Glomerular endothelial cell (primary cell): Measurements from ENCODE around the gene HIP1. TPM values are rescaled to one million over a fixed set of nuclear protein-coding genes. Genes with fewer than 3 reads are reported as not detected.
"Not testable (repeated sequence)": the region's sequence is repeated elsewhere in the genome, so short reads cannot be mapped to it uniquely, and the experiment has no call there.

Experiments
- DNase-seq: peaks from one replicate; pipeline ENCODE4 v3.0.0-alpha.2; 2011; ENCODE audit warnings: low read depth, low spot score; ENCODE audit errors: extremely low read depth
- total RNA-seq: library from RNA; depleted of rRNA; stranded (reverse); fragments of >200 nt; gene quantifications from 2 replicates; pipeline ENCODE4 v1.2.3, GENCODE V29; 2015

HIP1 gene
- total RNA-seq, 1 donor from 2014 or later: 35.5 TPM

DNA sequence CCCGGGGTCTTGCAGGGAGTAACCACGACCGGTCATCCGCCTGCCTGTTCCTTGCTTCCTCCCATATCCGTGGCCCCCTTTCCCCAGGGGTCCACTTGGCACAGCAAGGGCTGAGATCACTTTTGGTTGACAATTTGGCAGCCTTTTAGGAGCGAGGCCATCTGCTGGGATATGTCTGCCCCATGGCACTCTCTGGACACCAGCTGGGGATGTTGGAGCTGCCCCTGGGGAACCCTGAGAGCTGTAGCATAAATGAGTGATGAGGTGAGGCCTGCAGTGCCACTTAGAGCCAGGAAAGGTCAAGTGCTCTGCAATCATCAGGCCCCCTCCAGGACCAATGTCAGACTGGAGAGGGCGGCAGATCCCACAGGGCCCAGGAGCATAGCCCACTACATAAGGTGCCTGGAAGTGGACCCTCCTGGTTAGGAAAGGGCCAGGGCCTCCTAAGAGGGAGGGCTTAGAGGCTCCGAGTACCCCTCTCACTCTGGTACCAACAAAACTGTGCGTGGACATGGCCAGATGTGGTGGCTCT lies 92.1 kb downstream of the HIP1 start:
- no peak for DNase-seq

DNA sequence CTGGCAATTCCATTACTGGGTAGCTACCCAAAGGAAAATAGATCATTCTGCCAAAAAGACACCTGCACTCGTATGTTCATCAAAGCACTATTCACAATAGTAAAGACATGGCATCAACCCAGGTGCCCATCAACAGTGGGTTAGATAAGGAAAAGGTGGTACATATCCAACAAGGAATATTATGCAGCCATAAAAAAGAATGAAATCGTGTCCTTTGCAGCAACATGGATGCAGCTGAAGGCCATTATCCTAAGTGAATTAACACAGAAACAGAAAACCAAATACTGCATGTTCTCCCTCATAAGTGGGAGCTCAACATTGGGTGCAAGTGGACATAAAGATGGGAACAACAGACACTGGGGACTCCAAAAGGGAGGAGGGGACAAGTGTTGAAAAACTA lies 93.2 kb downstream of the HIP1 start:
- no peak for DNase-seq

DNA sequence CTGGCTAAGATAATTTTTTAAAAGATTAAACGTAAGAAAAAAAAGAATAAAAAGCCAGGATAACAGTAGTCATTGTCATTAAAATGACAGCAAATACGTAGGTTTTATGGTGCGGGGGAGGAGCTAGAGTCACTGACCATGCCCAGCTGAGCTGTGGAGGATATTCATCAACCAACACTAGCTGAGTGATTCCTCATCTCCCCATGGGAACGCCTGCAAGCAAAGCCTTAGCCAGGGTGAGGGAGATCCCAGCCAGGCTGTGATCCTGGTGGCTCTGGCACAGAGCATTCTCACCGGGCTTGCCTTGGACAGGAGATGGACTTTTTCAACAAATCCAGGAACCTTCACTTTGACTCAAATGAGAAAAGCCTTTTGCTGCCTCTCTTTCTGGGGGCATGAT lies 94.2 kb downstream of the HIP1 start:
- no peak for DNase-seq

DNA sequence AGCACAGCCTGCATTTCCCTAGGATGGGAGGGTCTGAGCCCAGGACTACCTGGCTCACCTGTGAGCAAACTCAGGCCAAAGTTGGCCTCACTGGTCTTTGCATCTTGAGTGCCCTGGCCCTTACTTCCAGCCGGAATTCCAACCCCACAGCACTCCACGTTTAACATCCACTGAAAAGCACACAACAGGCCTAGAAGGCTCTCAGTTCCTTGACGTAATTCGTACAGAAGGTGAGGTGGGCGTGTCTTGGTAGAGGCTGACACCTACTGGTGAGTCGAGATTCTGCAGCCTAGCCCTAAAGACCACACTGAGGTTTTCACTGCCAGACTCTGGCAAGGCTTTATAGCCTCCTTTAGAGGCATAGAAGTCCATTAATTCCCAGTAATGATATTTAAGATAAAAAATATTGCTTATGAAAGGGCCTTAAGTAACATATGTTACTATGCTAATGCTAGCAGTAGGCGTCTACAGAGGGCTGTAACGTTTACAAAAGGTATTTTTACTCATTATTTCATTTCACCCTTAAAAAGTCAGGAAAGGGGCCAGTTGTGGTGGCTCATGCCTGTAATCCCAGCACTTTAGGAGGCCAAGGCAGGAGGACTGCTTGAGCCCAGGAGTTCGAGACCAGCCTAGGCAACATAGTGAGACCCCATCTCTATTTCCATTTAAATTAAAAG lies 95.8 kb downstream of the HIP1 start:
- DNase-seq: peak; percentile 63

DNA sequence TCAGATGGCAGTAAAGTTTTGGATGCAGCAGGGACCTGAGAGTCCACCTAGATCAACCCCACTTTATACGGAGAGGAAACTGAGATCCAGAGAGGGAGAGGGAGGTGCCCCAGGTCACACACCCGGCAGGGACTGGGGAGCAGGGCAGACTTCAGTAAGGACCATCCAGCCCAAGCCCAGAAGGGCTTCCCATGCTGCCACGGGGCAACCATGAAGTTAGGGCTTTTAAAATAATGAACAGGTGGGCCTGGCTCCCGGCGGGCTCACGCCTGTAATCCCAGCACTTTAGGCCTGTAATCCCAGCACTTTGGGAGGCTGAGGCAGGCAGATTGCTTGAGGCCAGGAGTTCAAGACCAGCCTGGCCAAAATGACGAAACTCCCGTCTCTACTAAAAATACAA lies 98.5 kb downstream of the HIP1 start:
- DNase-seq: no peak

DNA sequence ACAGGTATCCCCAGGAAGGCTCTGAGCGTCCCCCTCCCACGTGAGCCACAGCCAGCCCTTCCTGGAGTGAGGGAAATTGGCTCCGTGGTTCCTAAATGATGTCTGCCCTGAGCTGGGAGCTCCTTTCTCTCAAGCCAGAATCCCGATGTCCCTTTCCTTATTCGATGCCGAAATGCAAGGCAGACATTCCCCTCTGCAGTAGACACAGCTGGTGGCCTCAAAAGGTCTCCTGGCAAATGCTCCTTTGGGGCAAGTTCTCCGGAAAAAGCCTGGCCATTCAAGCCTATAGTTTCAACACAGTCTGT lies 98.9 kb downstream of the HIP1 start:
- DNase-seq: no peak

DNA sequence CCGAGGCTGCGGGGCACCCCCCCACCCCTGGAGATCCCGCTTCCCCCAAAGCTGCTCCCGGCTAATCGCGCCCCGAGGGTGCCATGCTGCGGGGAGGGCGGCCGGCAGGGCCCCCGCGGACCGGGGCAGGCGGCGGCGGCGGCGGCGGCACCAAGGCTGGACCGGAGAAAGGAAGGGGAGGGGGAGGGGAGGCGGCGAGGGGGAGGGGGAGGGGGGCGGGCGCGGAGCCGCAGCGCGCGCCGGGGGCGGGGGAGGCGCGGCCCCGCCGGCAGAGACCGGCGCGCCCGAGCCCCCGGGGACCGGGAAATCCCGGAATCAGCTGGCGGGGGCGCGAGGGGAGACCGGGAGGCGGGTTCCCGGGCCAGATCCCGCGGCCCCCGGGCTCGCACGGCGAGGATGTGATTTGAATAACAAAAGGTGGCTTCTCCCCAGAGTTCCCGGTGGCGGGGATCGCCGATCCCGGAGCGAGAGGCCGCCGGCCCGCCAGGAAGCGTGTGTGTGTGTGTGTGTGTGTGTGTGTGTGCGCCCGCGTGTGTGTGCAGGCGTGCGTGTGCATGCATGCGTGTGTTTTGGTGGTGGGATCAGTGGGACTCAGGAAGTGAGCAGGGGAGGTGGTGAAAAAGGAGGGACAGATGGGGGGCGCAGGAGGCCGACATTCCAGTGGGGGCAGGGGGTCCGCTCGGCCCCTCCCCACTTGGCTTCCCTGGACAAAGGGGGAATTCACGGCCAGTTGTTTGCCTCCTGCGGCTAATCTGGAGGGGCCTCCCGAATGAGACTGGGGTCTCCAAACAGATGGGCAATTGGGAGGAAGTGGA lies 99.5 kb downstream of the HIP1 start:
- DNase-seq: no peak

DNA sequence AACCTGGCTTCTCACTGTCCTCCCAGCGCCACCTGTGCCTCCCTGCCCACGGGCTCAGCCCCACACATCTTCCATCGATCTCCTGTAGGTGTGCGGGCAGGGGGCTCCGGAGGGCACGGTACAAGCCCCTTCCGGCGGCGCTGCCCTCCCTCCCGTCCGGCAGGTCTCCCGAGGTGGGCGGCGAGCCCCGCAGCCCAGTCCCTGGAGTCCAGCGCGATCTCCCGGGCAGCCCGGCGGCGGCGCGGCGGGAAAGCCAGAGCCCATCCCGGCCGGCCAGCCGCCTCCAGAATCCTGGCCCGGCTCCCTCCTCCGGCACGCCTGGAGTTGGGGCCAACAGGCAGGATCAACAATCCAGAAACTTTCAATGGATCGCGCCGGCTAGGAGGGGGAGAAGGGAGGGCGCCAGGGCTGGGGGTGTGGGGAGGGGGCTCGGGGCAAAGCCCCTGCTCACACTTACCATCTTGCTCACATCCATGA lies 100.1 kb downstream of the HIP1 start:
- DNase-seq: no peak

DNA sequence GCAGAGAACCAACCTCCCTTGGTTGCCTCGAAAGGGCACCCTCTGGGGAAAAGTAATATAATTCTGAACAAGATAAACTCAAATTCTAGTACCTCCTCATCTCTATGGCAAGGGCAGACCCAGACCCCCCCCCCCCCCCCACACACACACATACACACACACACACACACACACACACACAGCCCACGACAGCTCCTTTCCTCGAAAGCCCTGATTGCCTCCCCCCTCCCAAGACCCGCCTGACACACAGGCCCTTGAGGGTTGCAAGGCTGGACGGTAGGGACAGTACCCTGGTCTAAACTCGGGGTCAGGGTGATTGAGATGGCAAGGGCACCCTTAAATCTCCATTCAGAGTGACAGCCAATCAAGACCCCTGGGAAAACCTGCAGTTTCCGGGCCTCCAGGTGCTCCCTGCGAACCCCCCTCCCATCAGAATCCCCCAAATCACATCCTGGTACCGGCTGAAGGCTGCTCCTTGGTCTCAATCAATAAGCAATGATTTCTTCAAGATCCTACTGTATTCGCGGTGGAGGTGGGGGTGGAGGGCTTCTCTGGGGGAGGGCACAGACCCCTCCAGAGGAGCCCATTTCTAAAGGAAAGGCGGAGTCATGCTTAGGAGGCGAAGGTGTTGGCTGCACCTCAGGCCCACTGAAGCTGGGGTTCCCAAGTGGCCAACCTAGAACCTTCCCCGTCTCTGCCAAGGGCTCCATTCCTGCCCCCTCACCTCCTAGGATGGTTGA lies 100.7 kb downstream of the HIP1 start:
- DNase-seq: no peak

DNA sequence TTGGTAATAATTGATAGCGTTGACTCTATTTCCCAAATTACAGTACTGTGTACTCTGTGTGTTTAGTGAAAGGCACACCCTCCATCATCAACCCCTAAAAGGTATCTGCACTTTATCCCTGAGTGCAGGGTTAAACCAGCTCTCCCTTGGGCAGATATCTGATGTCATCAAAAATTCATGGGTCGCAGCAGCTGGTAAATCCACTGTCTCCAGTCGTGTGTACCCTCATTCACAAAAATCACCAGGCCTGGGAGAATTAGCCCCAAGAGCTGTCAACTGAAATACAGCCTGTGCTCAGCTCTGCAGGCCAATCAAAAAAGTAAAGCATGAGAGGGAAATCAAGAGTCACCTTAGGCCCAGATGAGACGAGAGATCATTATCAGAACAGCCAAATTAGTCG lies 103.7 kb downstream of the HIP1 start:
- DNase-seq: no peak

DNA sequence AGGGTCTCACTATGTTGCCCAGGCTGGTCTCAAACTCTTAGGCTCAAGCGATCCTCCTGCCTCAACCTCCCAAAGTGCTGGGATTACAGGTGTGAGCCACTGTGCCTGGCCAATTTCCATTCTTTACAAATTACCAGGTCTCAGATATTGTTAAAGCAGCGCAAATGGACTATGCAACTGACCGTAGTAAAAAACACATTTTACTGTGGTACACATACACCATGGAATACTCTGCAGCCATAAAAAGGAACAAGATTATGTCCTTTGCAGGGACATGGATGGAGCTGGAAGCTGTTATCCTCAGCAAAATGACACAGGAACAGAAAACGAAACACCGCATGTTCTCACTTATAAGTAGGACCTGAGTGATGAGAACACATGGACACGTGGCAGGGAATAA lies 106.2 kb downstream of the HIP1 start:
- not testable (repeated sequence) for DNase-seq

DNA sequence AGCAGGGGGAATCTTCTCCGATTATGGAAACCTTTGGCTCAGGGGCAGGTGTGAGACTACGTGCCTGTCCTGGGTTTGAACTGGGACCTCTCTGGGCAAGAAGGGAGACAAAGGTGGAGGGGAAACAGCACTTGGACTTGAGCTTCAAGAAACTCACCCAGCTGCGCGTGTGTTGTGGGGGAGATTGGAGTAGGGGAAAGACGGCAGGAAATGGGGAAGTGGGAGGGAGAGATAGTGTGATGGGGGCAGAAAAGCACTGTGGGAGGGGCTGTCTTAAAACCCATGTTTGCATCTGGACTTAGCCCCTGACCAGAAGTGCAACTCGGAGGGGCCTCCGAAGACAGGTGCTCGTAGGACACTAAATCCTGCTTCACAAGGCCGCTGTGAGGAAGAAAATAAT lies 107.0 kb downstream of the HIP1 start:
- no peak for DNase-seq

DNA sequence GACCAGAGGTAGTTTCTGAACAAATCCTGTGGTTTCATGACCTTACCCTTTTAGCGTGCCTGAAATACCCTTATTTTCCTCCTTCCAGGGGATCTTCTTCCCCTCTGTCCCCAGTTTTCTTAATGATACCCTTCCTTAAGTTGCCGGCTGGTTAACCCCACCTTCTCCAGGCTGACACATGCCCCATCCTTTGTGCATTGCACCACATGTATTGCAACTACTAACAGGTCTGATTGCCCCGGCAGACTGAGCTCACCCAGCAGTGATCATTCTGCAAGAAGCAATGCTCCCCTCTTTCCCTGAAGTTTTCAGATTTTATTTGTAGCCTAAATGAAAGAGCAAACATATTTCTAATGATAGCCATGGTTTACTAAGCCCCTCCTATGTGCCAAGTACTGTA lies 108.2 kb downstream of the HIP1 start:
- DNase-seq: no peak

DNA sequence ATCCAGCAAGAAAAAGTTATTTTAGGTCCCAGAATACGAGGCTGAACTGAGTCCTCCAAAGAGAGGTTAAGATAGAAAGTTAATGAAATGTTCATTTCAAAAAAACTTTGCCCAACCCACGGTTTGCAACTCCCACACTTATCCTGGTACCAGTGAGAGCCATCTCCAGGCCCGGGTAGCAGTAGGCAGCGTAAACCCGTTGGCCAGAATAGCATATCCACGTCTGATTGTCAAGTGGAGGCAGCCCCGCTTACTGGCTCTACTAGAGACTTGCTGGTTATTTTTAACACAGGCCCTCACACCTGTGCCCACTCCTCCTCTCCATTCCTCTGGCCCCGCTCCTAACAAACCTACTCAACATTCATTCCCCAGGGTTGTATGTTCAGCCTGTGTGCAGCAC lies 109.7 kb downstream of the HIP1 start:
- DNase-seq: no peak

DNA sequence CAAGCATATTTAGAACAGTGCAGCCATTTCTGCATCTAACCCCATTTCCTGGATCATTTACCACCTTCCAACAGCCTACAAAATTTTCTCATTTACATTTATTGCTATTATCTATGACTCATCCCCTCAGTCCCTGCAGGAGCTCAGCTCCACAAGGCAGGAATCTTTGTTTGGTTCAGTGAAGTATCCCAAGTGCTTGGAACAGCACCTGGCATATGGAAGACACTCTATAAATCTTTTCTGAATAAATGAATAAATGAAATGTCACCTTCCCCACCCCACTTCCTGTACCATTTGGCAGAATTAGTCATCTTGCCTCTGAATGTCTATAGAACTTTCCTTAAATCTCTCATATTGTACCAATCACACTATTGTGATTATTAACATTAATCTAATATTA lies 110.7 kb downstream of the HIP1 start:
- DNase-seq: no peak

DNA sequence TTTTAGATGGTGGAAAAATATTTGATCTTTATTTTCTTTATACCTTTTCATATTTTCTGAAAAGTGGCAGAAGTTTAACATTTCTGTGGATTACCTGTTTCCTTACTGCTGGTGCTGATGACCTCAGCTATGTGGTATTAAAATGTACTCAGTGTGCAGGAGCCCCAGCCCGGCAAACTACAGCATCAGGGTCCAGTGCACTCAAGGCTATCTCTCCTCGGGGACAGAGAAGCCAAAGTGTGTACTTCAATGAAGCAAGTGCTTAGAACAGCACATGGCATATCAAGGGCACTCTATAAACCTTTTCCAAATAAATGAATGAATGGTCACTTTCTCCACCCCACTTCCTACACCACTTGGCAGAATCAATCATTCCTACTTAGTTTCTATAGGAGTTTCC lies 111.8 kb downstream of the HIP1 start:
- no peak for DNase-seq

DNA sequence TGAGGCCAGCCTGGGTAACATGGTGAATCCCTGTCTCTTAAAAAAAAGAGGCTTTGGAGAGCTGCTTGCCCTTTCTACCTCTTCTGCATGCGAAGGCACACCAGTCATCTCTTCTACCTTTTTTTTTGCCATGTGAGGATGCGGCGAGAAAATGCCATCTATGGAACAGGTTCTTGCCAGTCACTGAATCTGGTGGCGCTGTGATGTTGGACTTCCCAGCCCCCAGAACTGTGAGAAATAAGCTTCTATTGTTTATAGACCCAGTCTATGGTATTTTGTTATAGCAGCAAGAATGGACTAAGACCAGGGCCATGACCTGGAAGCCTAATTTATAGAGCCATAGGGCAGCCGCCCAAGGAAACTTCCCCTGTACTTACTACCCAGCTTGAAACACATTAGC lies 112.9 kb downstream of the HIP1 start:
- no peak for DNase-seq

DNA sequence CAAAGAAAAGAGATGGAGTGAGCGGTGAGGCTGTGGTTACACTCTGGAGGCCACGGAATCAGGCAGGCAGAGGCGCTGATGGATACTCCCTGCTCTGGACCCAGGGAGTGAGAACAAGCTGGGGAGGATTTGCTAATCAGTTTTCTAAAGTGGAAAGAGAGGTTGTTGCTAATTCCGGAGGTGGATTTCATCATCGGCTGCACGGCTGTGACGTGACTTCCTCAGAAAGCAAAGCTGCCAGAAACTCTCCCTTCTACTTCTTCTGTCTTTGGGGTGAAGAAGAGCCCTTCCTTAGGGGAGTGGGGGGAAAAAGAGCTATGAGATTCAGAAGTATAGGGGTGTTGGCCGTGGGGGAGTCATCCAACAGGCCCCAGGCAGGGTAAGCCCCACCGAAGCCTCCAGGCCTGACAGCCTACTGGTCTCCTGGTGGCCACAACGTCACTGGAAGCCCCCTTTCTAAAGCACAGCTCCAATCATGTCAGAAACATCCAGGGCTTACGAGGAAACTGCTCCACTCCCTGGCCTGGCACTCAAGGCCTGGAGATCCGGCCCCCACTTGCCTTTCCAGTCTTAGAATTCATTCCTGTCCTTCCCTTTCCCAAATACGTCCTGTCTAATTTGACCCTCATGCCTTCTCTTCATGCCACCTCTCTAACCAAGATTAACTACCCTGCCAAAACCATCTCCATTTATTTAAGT lies 114.5 kb downstream of the HIP1 start:
- no peak for DNase-seq

DNA sequence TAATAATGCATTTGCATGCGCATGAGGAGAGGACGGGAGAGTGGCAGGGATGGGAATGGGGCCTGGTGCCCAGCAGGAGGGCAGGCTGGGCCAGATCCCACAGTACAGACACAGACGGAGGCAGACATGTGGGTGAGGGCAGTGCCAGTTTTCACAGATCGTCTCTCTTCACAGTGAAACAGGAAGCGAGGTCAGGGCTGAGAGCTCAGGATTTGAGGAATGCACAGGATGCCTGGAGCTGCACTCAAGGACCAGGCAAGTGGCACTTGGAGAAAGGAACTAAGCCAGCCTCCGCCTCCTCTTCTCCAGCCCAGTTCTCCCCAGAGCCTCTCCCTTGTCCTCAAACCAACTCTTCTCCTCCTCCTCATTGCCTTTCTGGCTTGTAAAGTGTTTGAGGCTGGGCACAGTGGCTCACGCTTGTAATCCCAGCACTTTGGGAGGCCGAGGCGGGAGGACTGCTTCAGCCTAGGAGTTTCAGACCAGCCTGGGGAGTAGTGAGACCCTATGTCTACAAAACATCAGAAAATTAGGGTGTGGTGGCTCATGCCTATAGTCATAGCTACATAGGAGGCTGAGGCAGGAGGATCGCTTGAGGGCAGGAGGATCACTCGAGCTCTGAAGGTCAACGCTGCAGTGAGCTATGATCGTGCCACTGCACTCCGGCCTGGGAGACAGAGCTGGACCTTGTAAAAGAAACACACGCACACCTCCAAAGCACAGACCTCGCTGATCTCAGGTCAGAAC lies 115.2 kb downstream of the HIP1 start:
- no peak for DNase-seq

DNA sequence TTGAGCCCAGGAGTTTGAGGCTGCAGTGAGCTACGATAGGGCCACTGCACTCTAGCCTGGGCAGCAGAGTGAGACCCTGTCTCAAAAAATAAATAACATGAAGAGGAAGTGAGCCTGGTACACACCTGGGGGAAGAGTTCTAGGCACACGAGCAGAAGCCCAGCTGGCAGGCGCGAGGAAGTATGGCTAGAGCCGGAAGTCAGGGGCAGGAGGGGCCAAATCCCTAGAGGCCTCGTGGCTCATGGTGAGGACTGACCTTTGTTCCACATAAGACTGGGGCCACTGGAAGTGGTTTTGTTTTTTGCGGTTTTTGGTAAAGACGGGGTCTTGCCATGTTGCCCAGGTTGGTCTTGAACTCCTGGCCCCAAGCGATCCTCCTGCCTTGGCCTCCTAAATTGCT lies 117.6 kb downstream of the HIP1 start:
- no peak for DNase-seq
